Measurements from ENCODE around the gene SGK1. TPM values are rescaled to one million over a fixed set of nuclear protein-coding genes. Genes with fewer than 3 reads are reported as not detected.

The SGK1 gene
- total RNA-seq, 1 experiment from 2014 or later, result 7.8 TPM

DNA sequence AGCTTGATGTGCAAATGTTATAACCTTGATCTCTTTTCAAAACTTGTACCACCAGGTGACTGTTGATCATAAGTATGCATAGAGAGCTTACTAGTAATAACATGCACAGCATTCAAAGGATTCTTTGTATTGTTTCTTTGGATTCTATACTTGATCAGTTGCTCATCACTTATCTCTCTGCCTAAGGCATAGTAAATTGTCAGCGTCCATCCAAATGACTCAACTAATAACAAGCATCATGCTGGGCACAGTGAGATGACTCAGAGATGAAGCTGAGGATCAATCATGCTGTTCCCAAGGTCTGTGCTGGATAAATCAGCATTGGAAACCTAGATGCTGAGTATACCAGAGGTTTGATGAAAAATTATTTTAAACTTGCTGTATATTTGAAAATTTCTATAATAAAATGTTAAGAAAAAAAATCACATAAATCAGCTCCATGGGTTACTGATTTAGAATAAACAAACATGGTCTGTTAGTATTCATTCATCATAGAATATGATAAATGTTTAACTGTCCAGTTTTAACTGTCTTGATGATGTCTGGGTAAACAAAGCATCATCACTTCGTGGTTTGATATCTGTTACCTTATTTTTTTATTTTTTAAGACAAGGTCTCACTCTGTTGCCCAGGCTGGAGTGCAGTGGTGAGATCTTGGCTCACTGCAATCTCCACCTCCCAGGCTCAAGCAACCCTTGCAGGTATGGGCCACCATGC, 45.6 kb upstream of the SGK1 start:
- H3K14ac ChIP-seq (ENCODE audit: insufficient read depth, low read length), result no peak overlapping the region
- H3K4me1 ChIP-seq (ENCODE audit: insufficient read depth, low read length), result no peaks in the 10 kb centered on the region
- no peak overlapping the region for H4K91ac ChIP-seq (ENCODE audit: insufficient read length, low read depth, low read length)
- no peaks in the 10 kb centered on the region for H3K79me1 ChIP-seq (ENCODE audit: insufficient read depth, low read depth, low read length, poor library complexity, severe bottlenecking)
- Mint-ChIP-seq H3K4me1 (peaks cover 12% of the 10 kb centered on the region in 2 experiments), H3K36me3 (ENCODE audit: insufficient read depth in 1 of 3, low read depth in 3 of 3) (no peaks in the 10 kb centered on the region), H3K4me3 (no peak overlapping the region), H3K27ac (peak overlapping the region in 1 of 3 experiments; percentile 38; a peak in 1 of 7 replicates), H3K9me3 (no peaks in the 10 kb centered on the region), H3K27me3 (ENCODE audit: low read depth) (no peaks in the 10 kb centered on the region)
- H2BK12ac ChIP-seq (ENCODE audit: insufficient read length, low read depth, low read length), result no peak overlapping the region
- H3K23me2 ChIP-seq (ENCODE audit: insufficient read length, low read depth, low read length, poor library complexity, severe bottlenecking), result no peaks in the 10 kb centered on the region
- WGBS (ENCODE audit: extremely low coverage, insufficient read length, low lambda C conversion rate), result no CpG with 5 or more reads among the region's 2 CpGs
- H3K9me3 ChIP-seq (ENCODE audit: control insufficient read depth, low read depth, low read length), result no peaks in the 10 kb centered on the region
- no peak overlapping the region for H3K18ac ChIP-seq (ENCODE audit: insufficient read length, low read depth, low read length)
- no peak overlapping the region for H3K4ac ChIP-seq (ENCODE audit: low read depth, low read length)
- TF ChIP-seq, protein P1, sequence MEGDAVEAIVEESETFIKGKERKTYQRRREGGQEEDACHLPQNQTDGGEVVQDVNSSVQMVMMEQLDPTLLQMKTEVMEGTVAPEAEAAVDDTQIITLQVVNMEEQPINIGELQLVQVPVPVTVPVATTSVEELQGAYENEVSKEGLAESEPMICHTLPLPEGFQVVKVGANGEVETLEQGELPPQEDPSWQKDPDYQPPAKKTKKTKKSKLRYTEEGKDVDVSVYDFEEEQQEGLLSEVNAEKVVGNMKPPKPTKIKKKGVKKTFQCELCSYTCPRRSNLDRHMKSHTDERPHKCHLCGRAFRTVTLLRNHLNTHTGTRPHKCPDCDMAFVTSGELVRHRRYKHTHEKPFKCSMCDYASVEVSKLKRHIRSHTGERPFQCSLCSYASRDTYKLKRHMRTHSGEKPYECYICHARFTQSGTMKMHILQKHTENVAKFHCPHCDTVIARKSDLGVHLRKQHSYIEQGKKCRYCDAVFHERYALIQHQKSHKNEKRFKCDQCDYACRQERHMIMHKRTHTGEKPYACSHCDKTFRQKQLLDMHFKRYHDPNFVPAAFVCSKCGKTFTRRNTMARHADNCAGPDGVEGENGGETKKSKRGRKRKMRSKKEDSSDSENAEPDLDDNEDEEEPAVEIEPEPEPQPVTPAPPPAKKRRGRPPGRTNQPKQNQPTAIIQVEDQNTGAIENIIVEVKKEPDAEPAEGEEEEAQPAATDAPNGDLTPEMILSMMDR (conservative IDR thresholded peaks at IDR 0.05), result no peak
- H3K27ac ChIP-seq (ENCODE audit: insufficient read length, low read depth, low read length), result no peak overlapping the region
- no peak overlapping the region for H3K23ac ChIP-seq (ENCODE audit: insufficient read length, low read depth, low read length)
- H3K4me2 ChIP-seq (ENCODE audit: insufficient read depth, insufficient read length, low read length), result no peak overlapping the region
- no peak overlapping the region for H4K5ac ChIP-seq (ENCODE audit: insufficient read length, low read depth, low read length)
- H2BK20ac ChIP-seq (ENCODE audit: low read depth, low read length, poor library complexity, severe bottlenecking), result no peak overlapping the region
- no peak overlapping the region for H4K8ac ChIP-seq (replicated peaks; ENCODE audit: insufficient read length, low read depth, low read length)
- no peak overlapping the region for H2AFZ ChIP-seq (ENCODE audit: low read length)
- no peak overlapping the region for H2AK5ac ChIP-seq (ENCODE audit: insufficient read length, low read length)
- no peak overlapping the region for H2BK5ac ChIP-seq (ENCODE audit: insufficient read length, low read length)
- H3T11ph ChIP-seq (ENCODE audit: low read length), result no peak overlapping the region
- no peaks in the 10 kb centered on the region for H4K20me1 ChIP-seq (ENCODE audit: control insufficient read depth, insufficient read depth, insufficient read length)
- H3K56ac ChIP-seq (ENCODE audit: insufficient read length, low read depth, low read length), result no peak overlapping the region
- no peak overlapping the region for H3K9ac ChIP-seq (ENCODE audit: extremely low read depth, insufficient read length, low read length)
- no peak overlapping the region for H2BK120ac ChIP-seq (ENCODE audit: low read depth, low read length, poor library complexity, severe bottlenecking)
- no peaks in the 10 kb centered on the region for H3K79me2 ChIP-seq (ENCODE audit: insufficient read depth, low read length)
- H2BK15ac ChIP-seq (ENCODE audit: low read depth, low read length), result no peak overlapping the region
- H3K27me3 ChIP-seq (ENCODE audit: insufficient read depth, low read length), result no peaks in the 10 kb centered on the region
- DNase-seq, result no peak
